ENCODE measurements around the gene PIN4.

The PIN4 gene

DNA sequence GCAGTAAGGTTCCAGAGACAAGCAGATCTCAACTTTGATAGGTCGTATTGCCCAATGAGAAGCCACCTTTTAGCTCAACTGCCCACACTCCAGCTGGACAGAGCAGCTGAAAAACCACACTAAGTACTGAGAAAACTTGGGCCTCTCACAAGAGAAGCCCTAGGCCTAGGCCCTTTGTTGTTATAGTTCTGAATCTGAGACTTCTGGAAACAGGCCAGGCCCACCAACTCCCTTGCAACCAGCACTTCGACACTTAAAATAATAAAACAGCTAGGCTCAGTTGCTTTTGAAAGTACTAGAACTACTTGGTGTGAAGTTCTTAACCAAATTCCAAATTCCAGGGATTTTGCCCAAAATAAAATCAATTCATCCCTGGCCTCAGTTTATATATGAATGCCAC lies 36.4 kb upstream of the PIN4 start:
- Histone ChIP-seq H3K27me3 (ENCODE audit: insufficient read depth, poor library complexity, severe bottlenecking) (no peaks in the 10 kb centered on the region), H3K27ac (replicated peaks) (no peak overlapping the region), H3K4me3 (replicated peaks; ENCODE audit: insufficient read depth, low read length) (no peak overlapping the region)
- TF ChIP-seq POLR2AphosphoS5 (IDR thresholded peaks at IDR 0.05; ENCODE audit: low read depth) (no peak), SPI1 (IDR thresholded peaks at IDR 0.05; ENCODE audit: borderline replicate concordance, low read depth) (no peak), GABPA (IDR thresholded peaks at IDR 0.05; ENCODE audit: low read depth) (no peak)
- TF ChIP-seq, protein P1, sequence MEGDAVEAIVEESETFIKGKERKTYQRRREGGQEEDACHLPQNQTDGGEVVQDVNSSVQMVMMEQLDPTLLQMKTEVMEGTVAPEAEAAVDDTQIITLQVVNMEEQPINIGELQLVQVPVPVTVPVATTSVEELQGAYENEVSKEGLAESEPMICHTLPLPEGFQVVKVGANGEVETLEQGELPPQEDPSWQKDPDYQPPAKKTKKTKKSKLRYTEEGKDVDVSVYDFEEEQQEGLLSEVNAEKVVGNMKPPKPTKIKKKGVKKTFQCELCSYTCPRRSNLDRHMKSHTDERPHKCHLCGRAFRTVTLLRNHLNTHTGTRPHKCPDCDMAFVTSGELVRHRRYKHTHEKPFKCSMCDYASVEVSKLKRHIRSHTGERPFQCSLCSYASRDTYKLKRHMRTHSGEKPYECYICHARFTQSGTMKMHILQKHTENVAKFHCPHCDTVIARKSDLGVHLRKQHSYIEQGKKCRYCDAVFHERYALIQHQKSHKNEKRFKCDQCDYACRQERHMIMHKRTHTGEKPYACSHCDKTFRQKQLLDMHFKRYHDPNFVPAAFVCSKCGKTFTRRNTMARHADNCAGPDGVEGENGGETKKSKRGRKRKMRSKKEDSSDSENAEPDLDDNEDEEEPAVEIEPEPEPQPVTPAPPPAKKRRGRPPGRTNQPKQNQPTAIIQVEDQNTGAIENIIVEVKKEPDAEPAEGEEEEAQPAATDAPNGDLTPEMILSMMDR (IDR thresholded peaks at IDR 0.05; ENCODE audit: insufficient read depth, low read length): no peak
- TF ChIP-seq, protein P2, sequence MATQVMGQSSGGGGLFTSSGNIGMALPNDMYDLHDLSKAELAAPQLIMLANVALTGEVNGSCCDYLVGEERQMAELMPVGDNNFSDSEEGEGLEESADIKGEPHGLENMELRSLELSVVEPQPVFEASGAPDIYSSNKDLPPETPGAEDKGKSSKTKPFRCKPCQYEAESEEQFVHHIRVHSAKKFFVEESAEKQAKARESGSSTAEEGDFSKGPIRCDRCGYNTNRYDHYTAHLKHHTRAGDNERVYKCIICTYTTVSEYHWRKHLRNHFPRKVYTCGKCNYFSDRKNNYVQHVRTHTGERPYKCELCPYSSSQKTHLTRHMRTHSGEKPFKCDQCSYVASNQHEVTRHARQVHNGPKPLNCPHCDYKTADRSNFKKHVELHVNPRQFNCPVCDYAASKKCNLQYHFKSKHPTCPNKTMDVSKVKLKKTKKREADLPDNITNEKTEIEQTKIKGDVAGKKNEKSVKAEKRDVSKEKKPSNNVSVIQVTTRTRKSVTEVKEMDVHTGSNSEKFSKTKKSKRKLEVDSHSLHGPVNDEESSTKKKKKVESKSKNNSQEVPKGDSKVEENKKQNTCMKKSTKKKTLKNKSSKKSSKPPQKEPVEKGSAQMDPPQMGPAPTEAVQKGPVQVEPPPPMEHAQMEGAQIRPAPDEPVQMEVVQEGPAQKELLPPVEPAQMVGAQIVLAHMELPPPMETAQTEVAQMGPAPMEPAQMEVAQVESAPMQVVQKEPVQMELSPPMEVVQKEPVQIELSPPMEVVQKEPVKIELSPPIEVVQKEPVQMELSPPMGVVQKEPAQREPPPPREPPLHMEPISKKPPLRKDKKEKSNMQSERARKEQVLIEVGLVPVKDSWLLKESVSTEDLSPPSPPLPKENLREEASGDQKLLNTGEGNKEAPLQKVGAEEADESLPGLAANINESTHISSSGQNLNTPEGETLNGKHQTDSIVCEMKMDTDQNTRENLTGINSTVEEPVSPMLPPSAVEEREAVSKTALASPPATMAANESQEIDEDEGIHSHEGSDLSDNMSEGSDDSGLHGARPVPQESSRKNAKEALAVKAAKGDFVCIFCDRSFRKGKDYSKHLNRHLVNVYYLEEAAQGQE (IDR thresholded peaks at IDR 0.05; ENCODE audit: insufficient replicate concordance, low read depth): no peak
- no peak for DNase-seq (ENCODE audit: low read depth in 1 of 2, low spot score in 1 of 2)

DNA sequence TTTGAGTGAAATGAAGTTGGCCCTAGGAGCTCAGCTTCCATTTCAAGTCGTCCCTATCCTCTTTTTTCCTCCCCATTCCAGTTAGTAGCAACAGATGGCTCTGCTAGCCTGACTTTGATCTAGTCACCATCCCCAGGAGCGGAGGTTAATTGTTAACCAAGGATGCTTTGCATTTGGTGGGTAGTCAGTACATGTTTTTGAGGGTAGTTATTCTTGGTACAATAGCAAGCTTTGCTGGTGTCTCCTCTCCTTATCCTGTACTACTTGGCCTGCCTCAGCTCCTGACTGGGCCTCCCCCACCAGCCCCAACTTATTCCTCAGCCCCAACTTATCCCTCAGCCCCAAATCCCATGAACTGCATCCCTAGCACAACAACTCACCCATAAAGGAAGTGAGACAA lies 35.0 kb upstream of the PIN4 start:
- DNase-seq (ENCODE audit: low read depth in 1 of 2, low spot score in 1 of 2): no peak
- TF ChIP-seq, protein P1 (IDR thresholded peaks at IDR 0.05; ENCODE audit: insufficient read depth, low read length): no peak
- TF ChIP-seq, protein P2 (IDR thresholded peaks at IDR 0.05; ENCODE audit: insufficient replicate concordance, low read depth): no peak
- TF ChIP-seq POLR2AphosphoS5 (IDR thresholded peaks at IDR 0.05; ENCODE audit: low read depth): no peak
- H3K27me3 ChIP-seq (ENCODE audit: insufficient read depth, poor library complexity, severe bottlenecking): no peaks in the 10 kb centered on the region
- no peak overlapping the region for H3K4me3 ChIP-seq (replicated peaks; ENCODE audit: insufficient read depth, low read length)
- no peak overlapping the region for H3K27ac ChIP-seq (replicated peaks)

DNA sequence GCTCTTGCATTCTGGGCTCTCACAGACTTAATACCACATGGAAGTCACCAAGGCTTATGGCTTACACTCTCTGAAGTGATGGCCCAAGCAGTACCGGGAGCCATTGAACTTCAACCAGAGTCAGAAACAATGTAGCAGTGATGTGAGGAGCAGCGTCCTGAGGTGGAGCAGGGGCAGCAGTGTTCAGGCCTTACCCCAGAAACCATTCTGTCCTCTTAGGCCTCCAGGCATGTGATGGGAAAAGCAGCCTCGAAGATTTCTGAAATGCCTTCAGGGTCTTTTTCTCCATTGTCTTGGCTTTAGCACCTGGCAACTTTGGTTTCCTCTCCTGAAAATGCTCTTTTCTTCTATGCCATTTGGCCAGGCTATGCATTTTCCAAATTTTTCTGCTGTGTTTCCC lies 22.8 kb upstream of the PIN4 start:
- TF ChIP-seq GABPA (IDR thresholded peaks at IDR 0.05; ENCODE audit: low read depth): no peak
- TF ChIP-seq, protein P2 (IDR thresholded peaks at IDR 0.05; ENCODE audit: insufficient replicate concordance, low read depth): no peak
- TF ChIP-seq, protein P1 (IDR thresholded peaks at IDR 0.05; ENCODE audit: insufficient read depth, low read length): no peak
- no peak for TF ChIP-seq SPI1 (IDR thresholded peaks at IDR 0.05; ENCODE audit: borderline replicate concordance, low read depth)
- no peak for TF ChIP-seq POLR2AphosphoS5 (IDR thresholded peaks at IDR 0.05; ENCODE audit: low read depth)
- Histone ChIP-seq H3K4me3 (replicated peaks; ENCODE audit: insufficient read depth, low read length) (no peak overlapping the region), H3K27me3 (ENCODE audit: insufficient read depth, poor library complexity, severe bottlenecking) (no peaks in the 10 kb centered on the region), H3K27ac (replicated peaks) (no peak overlapping the region)
- DNase-seq (ENCODE audit: low read depth in 1 of 2, low spot score in 1 of 2): no peak
